Osteoblast (primary cell): Measurements from ENCODE around the gene CAMK2A. TPM values are rescaled to one million over a fixed set of nuclear protein-coding genes. Genes with fewer than 3 reads are reported as not detected.

Experiments
- DNase-seq: peaks from one replicate; pipeline ENCODE4 v3.0.0; 2011; ENCODE audit warnings: low spot score, mixed read lengths; ENCODE audit not compliant: insufficient read length; ENCODE audit errors: missing footprints
- H2AFZ ChIP-seq: 2 replicates; pipeline ENCODE4 v1.6.0; 2011; ENCODE audit warnings: mild to moderate bottlenecking, low read length
- H3K27ac ChIP-seq: 2 replicates; pipeline ENCODE4 v1.5.1; 2011; ENCODE audit warnings: mild to moderate bottlenecking, low read depth, low read length, moderate library complexity
- H3K27me3 ChIP-seq: 2 replicates; pipeline ENCODE4 v1.6.0; 2012; ENCODE audit warnings: mild to moderate bottlenecking, control low read depth, inconsistent platforms, low read length, moderate library complexity; ENCODE audit not compliant: insufficient read depth
- H3K36me3 ChIP-seq: 2 replicates; pipeline ENCODE4 v1.5.1; 2011; ENCODE audit warnings: mild to moderate bottlenecking, low read length, control low read depth, moderate library complexity; ENCODE audit not compliant: insufficient read depth
- H3K4me1 ChIP-seq: 2 replicates; pipeline ENCODE4 v1.5.1; 2011; ENCODE audit warnings: mild to moderate bottlenecking, low read length, control low read depth, moderate library complexity; ENCODE audit not compliant: insufficient read depth
- H3K4me2 ChIP-seq: 2 replicates; pipeline ENCODE4 v1.6.0; 2011; ENCODE audit warnings: mild to moderate bottlenecking, low read length; ENCODE audit not compliant: insufficient read depth
- H3K4me3 ChIP-seq: fragments of 200-600 bp; sonication (generic); 3 replicates; pipeline ENCODE4 v1.5.1; 2012; ENCODE audit warnings: mild to moderate bottlenecking, low read length, inconsistent platforms; ENCODE audit not compliant: insufficient read depth
- H3K79me2 ChIP-seq: 2 replicates; pipeline ENCODE4 v1.6.0; 2012; ENCODE audit warnings: mild to moderate bottlenecking, low read length, control low read depth, inconsistent platforms; ENCODE audit not compliant: insufficient read depth
- H3K9me3 ChIP-seq: 2 replicates; pipeline ENCODE4 v1.5.1; 2011; ENCODE audit warnings: low read depth, low read length, control low read depth
- H4K20me1 ChIP-seq: 2 replicates; pipeline ENCODE4 v1.6.0; 2012; ENCODE audit warnings: mild to moderate bottlenecking, low read length, control low read depth; ENCODE audit not compliant: insufficient read depth
- total RNA-seq: library from RNA; depleted of rRNA; stranded (reverse); fragments of >200 nt; gene quantifications from 2 replicates; pipeline ENCODE4 v1.2.3, GENCODE V29; 2012
- TF ChIP-seq, protein P1 (sequence below): IDR thresholded peaks from 2 replicates; pipeline ENCODE4 v1.5.1; 2011; ENCODE audit warnings: mild to moderate bottlenecking, low read depth, low read length, moderate library complexity; ENCODE audit errors: extremely low read depth

Gene CAMK2A
- total RNA-seq, 1 donor = 0.36 TPM

GRCh38 chr5:150323092-150323491 lies 33.5 kb upstream of the CAMK2A start:
- Histone ChIP-seq H3K4me3 (no peak overlapping the region), H2AFZ (no peak overlapping the region), H4K20me1 (no peaks in the 10 kb centered on the region), H3K36me3 (no peaks in the 10 kb centered on the region), H3K4me2 (no peak overlapping the region), H3K27me3 (no peaks in the 10 kb centered on the region), H3K4me1 (peaks cover 28% of the 10 kb centered on the region), H3K27ac (no peak overlapping the region), H3K79me2 (no peaks in the 10 kb centered on the region), H3K9me3 (no peaks in the 10 kb centered on the region)
- DNase-seq = no peak
- TF ChIP-seq, protein P1, sequence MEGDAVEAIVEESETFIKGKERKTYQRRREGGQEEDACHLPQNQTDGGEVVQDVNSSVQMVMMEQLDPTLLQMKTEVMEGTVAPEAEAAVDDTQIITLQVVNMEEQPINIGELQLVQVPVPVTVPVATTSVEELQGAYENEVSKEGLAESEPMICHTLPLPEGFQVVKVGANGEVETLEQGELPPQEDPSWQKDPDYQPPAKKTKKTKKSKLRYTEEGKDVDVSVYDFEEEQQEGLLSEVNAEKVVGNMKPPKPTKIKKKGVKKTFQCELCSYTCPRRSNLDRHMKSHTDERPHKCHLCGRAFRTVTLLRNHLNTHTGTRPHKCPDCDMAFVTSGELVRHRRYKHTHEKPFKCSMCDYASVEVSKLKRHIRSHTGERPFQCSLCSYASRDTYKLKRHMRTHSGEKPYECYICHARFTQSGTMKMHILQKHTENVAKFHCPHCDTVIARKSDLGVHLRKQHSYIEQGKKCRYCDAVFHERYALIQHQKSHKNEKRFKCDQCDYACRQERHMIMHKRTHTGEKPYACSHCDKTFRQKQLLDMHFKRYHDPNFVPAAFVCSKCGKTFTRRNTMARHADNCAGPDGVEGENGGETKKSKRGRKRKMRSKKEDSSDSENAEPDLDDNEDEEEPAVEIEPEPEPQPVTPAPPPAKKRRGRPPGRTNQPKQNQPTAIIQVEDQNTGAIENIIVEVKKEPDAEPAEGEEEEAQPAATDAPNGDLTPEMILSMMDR = no peak

DNA sequence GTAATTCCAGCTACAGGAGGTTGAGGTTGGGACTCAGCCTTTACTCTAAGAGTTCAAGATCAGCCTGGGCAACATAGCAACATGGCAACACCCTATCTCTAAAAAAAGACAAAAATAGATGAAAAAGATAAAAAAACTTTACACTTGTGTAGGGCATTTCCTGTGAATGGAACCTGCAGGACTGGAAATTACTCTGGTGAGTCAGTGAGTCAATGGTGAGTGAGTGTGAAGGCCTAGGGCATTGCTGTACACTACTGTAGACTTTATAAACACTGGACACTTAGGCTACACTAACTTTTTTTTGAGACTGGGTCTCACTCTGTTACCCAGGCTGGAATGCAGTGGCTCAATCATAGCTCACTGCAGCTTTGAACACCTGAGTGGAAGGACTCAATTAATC lies 32.6 kb upstream of the CAMK2A start:
- Histone ChIP-seq H3K27me3 (no peaks in the 10 kb centered on the region), H3K79me2 (no peaks in the 10 kb centered on the region), H2AFZ (no peak overlapping the region), H3K27ac (no peak overlapping the region), H3K4me3 (no peak overlapping the region), H4K20me1 (no peaks in the 10 kb centered on the region), H3K36me3 (no peaks in the 10 kb centered on the region), H3K4me2 (no peak overlapping the region), H3K4me1 (peaks cover 37% of the 10 kb centered on the region), H3K9me3 (no peaks in the 10 kb centered on the region)
- TF ChIP-seq, protein P1 = no peak
- no peak for DNase-seq

DNA sequence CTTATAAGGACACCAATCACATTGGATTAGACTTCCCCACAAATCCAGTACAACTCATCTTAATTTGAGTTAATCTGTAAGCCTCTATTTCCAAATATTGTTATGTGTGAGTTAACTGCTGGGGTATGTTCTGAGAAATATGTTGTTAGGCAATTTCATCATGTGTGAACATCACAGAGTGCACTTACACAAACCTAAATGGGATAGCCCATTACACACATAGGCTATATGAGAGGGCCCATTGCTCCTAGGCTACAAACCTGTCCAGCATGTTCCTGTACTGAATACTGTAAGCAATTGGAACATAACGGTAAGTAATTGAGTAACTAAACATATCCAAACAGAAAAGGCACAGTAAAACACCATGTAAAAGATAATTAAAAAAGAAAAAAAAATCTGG lies 32.2 kb upstream of the CAMK2A start:
- H3K4me1 ChIP-seq = peaks cover 41% of the 10 kb centered on the region
- DNase-seq = no peak
- H3K36me3 ChIP-seq = no peaks in the 10 kb centered on the region

GRCh38 chr5:150321211-150321610 lies 31.6 kb upstream of the CAMK2A start:
- Histone ChIP-seq H3K4me1 (peaks cover 44% of the 10 kb centered on the region), H3K9me3 (no peaks in the 10 kb centered on the region), H3K36me3 (no peaks in the 10 kb centered on the region), H3K4me2 (no peak overlapping the region), H3K27ac (no peak overlapping the region), H3K79me2 (no peaks in the 10 kb centered on the region), H3K4me3 (no peak overlapping the region), H3K27me3 (no peaks in the 10 kb centered on the region), H2AFZ (no peak overlapping the region), H4K20me1 (no peaks in the 10 kb centered on the region)
- TF ChIP-seq, protein P1 = no peak
- DNase-seq = no peak

More for the DNA sequence above, 32.2 kb upstream of the CAMK2A start:
- Histone ChIP-seq H3K4me2 (no peak overlapping the region), H3K27me3 (no peaks in the 10 kb centered on the region), H3K27ac (no peak overlapping the region), H3K4me3 (no peak overlapping the region), H2AFZ (no peak overlapping the region), H4K20me1 (no peaks in the 10 kb centered on the region), H3K79me2 (no peaks in the 10 kb centered on the region), H3K9me3 (no peaks in the 10 kb centered on the region)
- TF ChIP-seq, protein P1 = no peak
